Psoas muscle (tissue), 8 donors: Measurements from ENCODE around the gene KCP. TPM values are rescaled to one million over a fixed set of nuclear protein-coding genes. Genes with fewer than 3 reads are reported as not detected.

Source experiments
- ATAC-seq, 4 donors: fragments of 200-7000 bp; cut with Tn5 transposase; one replicate each; pipeline ENCODE4 v1.9.1; 2020; ENCODE audit warnings: moderate library complexity in 3 of 4, mild to moderate bottlenecking in 2 of 4
- DNase-seq, 2 donors: peaks; one replicate each; pipeline ENCODE4 v3.0.0-alpha.2; 2020
- H3K27ac ChIP-seq: fragments of 200-600 bp; one replicate; pipeline ENCODE4 v1.8.0; 2022
- H3K27me3 ChIP-seq, 3 donors: fragments of 200-600 bp in 1 of 3; one replicate each; pipeline versions ENCODE4 v1.6.1 to v1.8.0; 2013 to 2022; ENCODE audit warnings: low read length in 2 of 3, mild to moderate bottlenecking in 2 of 3, moderate library complexity in 1 of 3; ENCODE audit not compliant: insufficient read depth in 3 of 3
- H3K36me3 ChIP-seq, 2 donors: fragments of 200-600 bp in 1 of 2; one replicate each; pipeline versions ENCODE4 v1.6.1 to v1.8.0; 2013 to 2022; ENCODE audit warnings: low read depth in 1 of 2, mild to moderate bottlenecking in 1 of 2, moderate library complexity in 1 of 2; ENCODE audit not compliant: insufficient read depth in 1 of 2
- H3K4me1 ChIP-seq: fragments of 200-600 bp; one replicate; pipeline ENCODE4 v1.8.0; 2022
- H3K4me3 ChIP-seq: fragments of 200-600 bp; one replicate; pipeline ENCODE4 v1.8.0; 2022; ENCODE audit warnings: mild to moderate bottlenecking
- H3K9me3 ChIP-seq: fragments of 200-600 bp; one replicate; pipeline ENCODE4 v1.8.0; 2022
- CTCF ChIP-seq: fragments of 200-600 bp; IDR thresholded peaks from one replicate; pipeline ENCODE4 v1.8.0; 2022; ENCODE audit warnings: antibody characterized with exemption
- WGBS, 3 donors: extraction: QIAGEN DNeasy Blood & Tissue Kit; methylation state at CpG; one replicate each; pipeline versions ENCODE4 v1.1.6 to v1.1.7; 2013; 5-methylcytosine and 5-hydroxymethylcytosine counted together
- intact Hi-C, 2 donors: fragments of 100-400 bp; cut with DNase I; formaldehyde crosslinking; loops; one replicate each; pipeline versions ENCODE4 v1.11.0 to v1.14.2; 2022
- polyA plus RNA-seq, 3 donors: library from polyadenylated mRNA; stranded (reverse); fragments of 200-250 nt; gene quantifications; one replicate each; pipeline ENCODE4 v1.2.3, GENCODE V29; 2013
- total RNA-seq, 4 donors: library from RNA; stranded (reverse); fragmentation: NEBNext Ultra II Directional in 2 of 4; extraction: Animal tissue kit (Norgen Biotek cat#: 25700) in 2 of 4; gene quantifications; one replicate each; pipeline versions ENCODE4 v1.2.1 to v1.2.4, GENCODE V29; 2021 to 2023
- donor health status: healthy with polysubstance abuse.
- donor health status: DM: no; HTN: no; CAD: no; lungs with moderate emphysema.
- donor health status: Bipolar disorder and iron deficiency.
- donor health status: healthy.
- donor health status: DM: yes; HTN: yes; CAD: no.
- donor health status: DM: no; HTN: no; CAD: no.
- donor health status: DM: no; HTN: no; CAD: no.
- donor health status: DM: yes; HTN: yes; CAD: no.

The KCP gene
- total and polyA plus RNA-seq, 7 donors, result 0.03 to 0.34 (median 0.15) TPM

- intact Hi-C loops, result no loop called here
- H3K9me3 ChIP-seq, result no peaks in the 10 kb centered on the region
Observed at GRCh38 chr7:128941946-128942526, 31.5 kb upstream of the KCP start.

GRCh38 chr7:128941323-128941890 lies 30.9 kb upstream of the KCP start:
- 80 to 82% (median 82%) methylated on average over 15 of the region's 15 CpGs for WGBS, 3 donors
- H3K4me3 ChIP-seq, result no peak overlapping the region
- peaks cover 0 to 37% (median 15%) of the 10 kb centered on the region in 3 donors for H3K27me3 ChIP-seq
- no peaks in the 10 kb centered on the region for H3K9me3 ChIP-seq
- TF ChIP-seq CTCF, result no peak
- no peak overlapping the region for H3K27ac ChIP-seq
- no peak for ATAC-seq
- intact Hi-C loops, result no loop called here
- no peaks in the 10 kb centered on the region for H3K36me3 ChIP-seq
- DNase-seq, result no peak
- no peaks in the 10 kb centered on the region for H3K4me1 ChIP-seq

More at GRCh38 chr7:128941946-128942526, 31.5 kb upstream of the KCP start:
- Histone ChIP-seq H3K36me3 (no peaks in the 10 kb centered on the region), H3K4me1 (no peaks in the 10 kb centered on the region), H3K27ac (no peak overlapping the region), H3K27me3 (peaks cover 0 to 33% (median 13%) of the 10 kb centered on the region in 3 donors), H3K4me3 (no peak overlapping the region)
- no peak for ATAC-seq
- 41 to 51% (median 45%) methylated on average over 15 to 16 of the region's 16 CpGs for whole genome bisulfite sequencing, 3 donors
- no peak for DNase-seq
- TF ChIP-seq CTCF, result no peak

DNA sequence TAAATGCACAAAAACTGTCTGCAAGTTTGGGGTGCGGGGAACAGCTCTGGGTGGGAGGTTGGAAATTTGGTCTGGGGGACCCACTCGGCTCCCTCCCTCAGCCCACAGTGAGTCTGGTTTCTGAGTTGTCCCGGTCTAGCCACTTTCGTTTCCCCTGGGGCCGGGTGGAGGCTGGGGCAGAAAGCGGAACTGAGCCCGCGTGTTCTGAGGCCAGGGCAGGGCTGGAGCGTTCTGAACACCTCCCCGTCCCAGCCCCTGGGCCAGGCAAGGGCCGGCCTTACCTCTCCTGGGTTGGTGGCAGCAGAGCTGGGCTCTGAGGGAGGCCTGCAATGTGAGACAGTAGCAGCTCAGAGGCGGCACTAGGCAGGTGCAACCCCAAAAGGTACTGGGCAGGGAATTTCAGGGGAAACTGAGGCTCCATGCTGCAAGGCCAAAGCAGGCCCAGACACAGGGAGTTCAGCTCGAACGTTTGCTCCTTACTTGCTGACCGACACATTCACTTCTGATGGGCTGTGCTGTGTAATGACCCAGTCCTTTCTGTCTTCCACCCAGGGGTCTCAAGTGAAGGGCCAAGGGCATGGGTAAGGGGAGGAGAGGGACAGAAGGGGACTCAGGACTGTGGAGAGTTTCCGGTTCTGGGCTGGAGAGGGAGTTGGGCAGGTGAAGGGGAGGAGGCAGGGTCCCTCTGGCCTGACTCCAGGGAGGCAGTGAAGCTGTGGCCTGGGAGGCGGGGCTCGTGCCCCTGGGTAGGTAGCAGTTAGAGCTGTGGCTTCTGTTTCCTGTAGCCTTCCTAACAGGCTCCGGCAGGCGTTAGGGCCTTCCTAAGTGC lies 30.2 kb upstream of the KCP start:
- no peaks in the 10 kb centered on the region for H3K36me3 ChIP-seq
- no peak overlapping the region for H3K4me3 ChIP-seq
- intact Hi-C loops, result no loop called here
- WGBS, 3 donors, result 78 to 82% (median 79%) methylated on average over 20 of the region's 20 CpGs
- H3K27me3 ChIP-seq, result peaks cover 0 to 38% (median 13%) of the 10 kb centered on the region in 3 donors
- H3K9me3 ChIP-seq, result no peaks in the 10 kb centered on the region
- no peak overlapping the region for H3K27ac ChIP-seq
- ATAC-seq, result peak in 1 of 4 donors; percentile 41
- TF ChIP-seq CTCF, result no peak
- no peaks in the 10 kb centered on the region for H3K4me1 ChIP-seq
- DNase-seq, result peak; percentile 60 to 74

DNA sequence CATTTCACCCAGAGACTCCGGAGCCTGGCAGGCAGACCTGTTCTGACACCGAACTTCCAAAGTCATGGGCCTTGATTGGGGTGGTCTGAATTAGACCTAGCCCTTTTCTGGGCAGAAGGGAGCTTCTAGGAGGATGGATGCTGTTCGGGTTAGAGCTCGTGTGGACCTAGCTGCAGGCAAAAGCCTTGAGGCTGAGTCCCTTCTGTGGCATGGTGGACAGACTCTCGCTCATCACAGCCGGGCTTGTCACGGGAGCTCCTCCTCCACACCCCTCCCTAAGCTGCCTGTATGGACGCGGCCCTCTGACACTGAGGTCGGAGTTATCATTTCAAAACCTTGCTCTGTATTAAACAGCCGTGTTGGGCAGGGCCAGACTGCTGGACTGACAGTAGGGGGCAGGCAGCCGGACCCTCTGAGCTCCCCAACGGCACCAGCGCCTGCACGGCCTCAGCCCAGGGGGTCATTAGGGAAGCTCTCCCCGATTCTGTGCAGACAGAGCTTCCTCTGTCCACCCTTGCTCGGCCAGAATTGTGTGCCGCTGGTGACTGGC lies 29.4 kb upstream of the KCP start:
- DNase-seq (no peak), ATAC-seq (no peak)
- Histone ChIP-seq H3K27me3 (peaks cover 0 to 44% (median 11%) of the 10 kb centered on the region in 3 donors), H3K4me3 (peak overlapping the region; percentile 34), H3K4me1 (no peaks in the 10 kb centered on the region), H3K36me3 (no peaks in the 10 kb centered on the region), H3K9me3 (no peaks in the 10 kb centered on the region), H3K27ac (no peak overlapping the region)
- intact Hi-C loops, result no loop called here
- WGBS, 3 donors, result 84 to 92% (median 87%) methylated on average over 18 of the region's 18 CpGs
- TF ChIP-seq CTCF, result no peak
